Panc1 (cell line): ENCODE results near the gene CAST. TPM values are rescaled to one million over a fixed set of nuclear protein-coding genes. Genes with fewer than 3 reads are reported as not detected.

Source experiments
- ATAC-seq: fragments of 200-7000 bp; cut with Tn5 transposase; 2 replicates; pipeline ENCODE4 v1.9.1; 2020; ENCODE audit warnings: mild to moderate bottlenecking, moderate library complexity
- BruUV-seq: library from RNA; stranded (reverse); fragments of 400-500 nt; replicated peaks from 2 replicates; lab custom pipeline; 2021; lab: Mats Ljungman, UMichigan
- CTCF ChIA-PET: fragments of 300-600 bp; sonication (Branson Sonifier 250); formaldehyde crosslinking; loops from one replicate; lab custom pipeline; 2022; ENCODE audit warnings: antibody characterized with exemption; lab: Charles Lee
- POLR2A ChIA-PET: fragments of 300-600 bp; sonication (Branson Sonifier 250); formaldehyde crosslinking; loops from one replicate; lab custom pipeline; 2022; ENCODE audit warnings: antibody characterized with exemption; lab: Charles Lee
- DNase-seq: peaks from one replicate; pipeline ENCODE4 v3.0.0-alpha.2; 2010; ENCODE audit warnings: low read depth, low spot score
- H3K27ac ChIP-seq: 2 replicates; pipeline ENCODE4 v1.5.1; 2011; ENCODE audit warnings: mild to moderate bottlenecking, low read length, inconsistent platforms
- H3K27me3 ChIP-seq: fragments of 200-500 bp; sonication (Bioruptor generic); 2 replicates; pipeline ENCODE4 v1.6.0; 2014; ENCODE audit warnings: low read length, inconsistent platforms; ENCODE audit not compliant: control insufficient read depth, insufficient read depth
- H3K36me3 ChIP-seq: fragments of 200-500 bp; sonication (Bioruptor generic); 2 replicates; pipeline ENCODE4 v1.5.1; 2014; ENCODE audit warnings: inconsistent platforms, mild to moderate bottlenecking, low read length, moderate library complexity; ENCODE audit not compliant: control insufficient read depth, insufficient read depth
- H3K4me1 ChIP-seq: 2 replicates; pipeline ENCODE4 v1.5.1; 2011; ENCODE audit warnings: inconsistent platforms, mild to moderate bottlenecking, low read length, moderate library complexity; ENCODE audit not compliant: control insufficient read depth, insufficient read depth
- H3K4me3 ChIP-seq, 2 experiments: 2 replicates each; pipeline ENCODE4 v1.5.1; 2011 to 2012; ENCODE audit warnings: low read depth in 2 of 2, low read length in 2 of 2, mild to moderate bottlenecking in 2 of 2, inconsistent platforms in 1 of 2, moderate library complexity in 1 of 2
- H3K9me3 ChIP-seq: fragments of 200-500 bp; sonication (Bioruptor generic); 2 replicates; pipeline ENCODE4 v1.5.1; 2014; ENCODE audit warnings: low read depth, mild to moderate bottlenecking, inconsistent platforms, low read length, moderate library complexity; ENCODE audit not compliant: control insufficient read depth, insufficient read depth
- POLR2AphosphoS5 ChIP-seq: IDR thresholded peaks from 2 replicates; pipeline ENCODE4 v1.6.1; 2012; ENCODE audit warnings: mild to moderate bottlenecking, low read depth, low read length, moderate library complexity
- SIN3A ChIP-seq: IDR thresholded peaks from 2 replicates; pipeline ENCODE4 v1.6.1; 2012; ENCODE audit warnings: low read depth, mild to moderate bottlenecking, low read length, moderate library complexity, borderline replicate concordance; ENCODE audit not compliant: insufficient read depth
- TCF7L2 ChIP-seq: IDR thresholded peaks from 2 replicates; pipeline ENCODE4 v1.6.1; 2011; ENCODE audit warnings: mild to moderate bottlenecking, low read depth, low read length, inconsistent platforms
- in situ Hi-C: cut with HindIII; loops from 2 replicates; pipeline ENCODE4 v1.10.0; 2016; ENCODE audit warnings: low sequenced_read_pairs, low pct_unique_long_range_greater_than_20kb
- intact Hi-C: fragments of 100-400 bp; cut with micrococcal nuclease; formaldehyde crosslinking; loops from one replicate; pipeline ENCODE4 v1.10.0; 2022; ENCODE audit not compliant: unreplicated experiment
- total RNA-seq: library from RNA; stranded (reverse); gene quantifications from one replicate; pipeline ENCODE4 v1.2.1, GENCODE V29; 2021; ENCODE audit not compliant: unreplicated experiment
- TF ChIP-seq, protein P1 (sequence below), 2 experiments: IDR thresholded peaks; 2 replicates each; pipeline ENCODE4 v1.6.1; 2011 to 2012; ENCODE audit warnings: low read depth in 2 of 2, control low read depth in 1 of 2, low read length in 1 of 2, mild to moderate bottlenecking in 1 of 2, moderate library complexity in 1 of 2; ENCODE audit not compliant: insufficient read depth in 1 of 2
- TF ChIP-seq, protein P2 (sequence below): fragments of 450-650 bp; IDR thresholded peaks from 2 replicates; pipeline ENCODE4 v1.5.1; 2017; ENCODE audit warnings: mild to moderate bottlenecking

The CAST gene
- total RNA-seq, 1 experiment from 2014 or later = 212 TPM

DNA sequence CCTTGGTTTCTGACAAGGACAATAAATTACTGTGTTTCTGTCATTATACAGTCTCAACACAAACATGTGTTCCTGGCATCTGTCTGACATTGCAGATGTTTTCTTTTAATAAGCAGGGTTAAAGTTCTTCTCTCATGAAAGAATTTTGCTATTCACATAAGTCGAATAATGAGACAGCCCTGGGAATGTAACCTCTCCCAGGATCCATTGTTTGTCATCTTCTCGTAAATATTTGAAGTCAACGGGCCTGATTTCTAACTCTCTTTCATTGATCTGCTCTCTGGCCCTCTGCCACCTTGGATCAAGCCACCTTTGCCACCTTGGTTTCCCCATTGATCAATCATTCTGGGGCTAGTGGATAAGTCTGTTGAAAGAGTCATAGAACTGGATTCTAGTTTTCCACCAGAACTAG, 12.9 kb upstream of the CAST start:
- Histone ChIP-seq H3K9me3 (no peaks in the 10 kb centered on the region), H3K4me1 (no peaks in the 10 kb centered on the region), H3K4me3 (no peak overlapping the region), H3K27ac (no peak overlapping the region), H3K36me3 (no peaks in the 10 kb centered on the region), H3K27me3 (no peaks in the 10 kb centered on the region; the same call in 1 of the 2 replicates)
- in situ Hi-C loops = no loop called here
- no TSS peak for BruUV-seq
- DNase-seq (no peak), ATAC-seq (no peak)
- CTCF ChIA-PET = no interaction called here
- POLR2A ChIA-PET = no interaction called here
- intact Hi-C loops = no loop called here
- TF ChIP-seq, protein P1, sequence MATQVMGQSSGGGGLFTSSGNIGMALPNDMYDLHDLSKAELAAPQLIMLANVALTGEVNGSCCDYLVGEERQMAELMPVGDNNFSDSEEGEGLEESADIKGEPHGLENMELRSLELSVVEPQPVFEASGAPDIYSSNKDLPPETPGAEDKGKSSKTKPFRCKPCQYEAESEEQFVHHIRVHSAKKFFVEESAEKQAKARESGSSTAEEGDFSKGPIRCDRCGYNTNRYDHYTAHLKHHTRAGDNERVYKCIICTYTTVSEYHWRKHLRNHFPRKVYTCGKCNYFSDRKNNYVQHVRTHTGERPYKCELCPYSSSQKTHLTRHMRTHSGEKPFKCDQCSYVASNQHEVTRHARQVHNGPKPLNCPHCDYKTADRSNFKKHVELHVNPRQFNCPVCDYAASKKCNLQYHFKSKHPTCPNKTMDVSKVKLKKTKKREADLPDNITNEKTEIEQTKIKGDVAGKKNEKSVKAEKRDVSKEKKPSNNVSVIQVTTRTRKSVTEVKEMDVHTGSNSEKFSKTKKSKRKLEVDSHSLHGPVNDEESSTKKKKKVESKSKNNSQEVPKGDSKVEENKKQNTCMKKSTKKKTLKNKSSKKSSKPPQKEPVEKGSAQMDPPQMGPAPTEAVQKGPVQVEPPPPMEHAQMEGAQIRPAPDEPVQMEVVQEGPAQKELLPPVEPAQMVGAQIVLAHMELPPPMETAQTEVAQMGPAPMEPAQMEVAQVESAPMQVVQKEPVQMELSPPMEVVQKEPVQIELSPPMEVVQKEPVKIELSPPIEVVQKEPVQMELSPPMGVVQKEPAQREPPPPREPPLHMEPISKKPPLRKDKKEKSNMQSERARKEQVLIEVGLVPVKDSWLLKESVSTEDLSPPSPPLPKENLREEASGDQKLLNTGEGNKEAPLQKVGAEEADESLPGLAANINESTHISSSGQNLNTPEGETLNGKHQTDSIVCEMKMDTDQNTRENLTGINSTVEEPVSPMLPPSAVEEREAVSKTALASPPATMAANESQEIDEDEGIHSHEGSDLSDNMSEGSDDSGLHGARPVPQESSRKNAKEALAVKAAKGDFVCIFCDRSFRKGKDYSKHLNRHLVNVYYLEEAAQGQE (IDR thresholded peaks at IDR 0.05; ENCODE audit: insufficient read depth in 1 of 2, low read depth in 2 of 2, low read length in 1 of 2) = no peak

DNA sequence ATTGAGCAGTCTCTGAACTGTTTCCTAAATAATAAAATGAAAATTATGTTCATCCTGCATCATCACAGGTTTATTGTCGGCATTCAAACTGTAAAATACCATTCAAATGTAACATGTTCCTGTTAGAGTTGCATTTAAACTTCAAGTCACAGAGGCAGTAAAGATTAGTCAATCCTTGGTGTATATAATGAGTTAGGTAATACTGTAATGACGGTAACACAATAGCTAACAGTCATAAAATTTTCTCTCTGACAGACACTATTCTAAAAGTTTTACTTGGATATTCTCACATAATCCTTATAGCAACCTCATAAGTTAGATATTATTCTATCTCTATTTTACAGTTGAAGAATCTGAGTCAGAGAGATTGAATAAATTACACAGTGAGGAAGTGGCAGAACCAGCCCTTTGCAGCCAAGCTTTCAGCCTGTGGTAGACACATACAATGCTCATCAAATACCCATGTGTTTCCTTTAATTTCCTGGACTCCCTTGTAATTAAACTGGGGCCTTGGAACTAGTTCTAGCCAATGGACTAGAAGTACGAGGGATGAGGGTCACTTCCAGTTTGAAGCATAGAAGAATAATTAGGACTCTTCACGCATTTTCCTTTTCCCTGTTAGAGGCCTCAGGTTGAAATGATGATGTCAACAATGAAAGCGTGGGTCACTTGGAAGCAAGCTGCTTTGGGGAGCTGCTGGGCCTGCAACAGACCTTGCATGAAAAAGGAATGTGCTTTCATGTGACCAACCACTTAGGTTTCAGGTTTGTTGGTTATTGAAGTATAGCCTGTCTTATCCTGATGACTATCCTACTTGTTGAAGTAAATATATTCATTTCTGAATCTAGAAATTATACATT, 12.3 kb upstream of the CAST start:
- POLR2A ChIA-PET = no interaction called here
- no peak for DNase-seq
- intact Hi-C loops = no loop called here

More for the DNA sequence above, 12.3 kb upstream of the CAST start:
- no peak for ATAC-seq
- Histone ChIP-seq H3K36me3 (no peaks in the 10 kb centered on the region), H3K27ac (no peak overlapping the region), H3K4me1 (no peaks in the 10 kb centered on the region), H3K4me3 (no peak overlapping the region), H3K27me3 (no peaks in the 10 kb centered on the region; the same call in 1 of the 2 replicates), H3K9me3 (no peaks in the 10 kb centered on the region)
- CTCF ChIA-PET = no interaction called here
- BruUV-seq = no TSS peak
- no peak for TF ChIP-seq TCF7L2
- no peak for TF ChIP-seq SIN3A
- TF ChIP-seq POLR2AphosphoS5 = no peak
- TF ChIP-seq, protein P1 (IDR thresholded peaks at IDR 0.05; ENCODE audit: insufficient read depth in 1 of 2, low read depth in 2 of 2, low read length in 1 of 2) = no peak
- TF ChIP-seq, protein P2, sequence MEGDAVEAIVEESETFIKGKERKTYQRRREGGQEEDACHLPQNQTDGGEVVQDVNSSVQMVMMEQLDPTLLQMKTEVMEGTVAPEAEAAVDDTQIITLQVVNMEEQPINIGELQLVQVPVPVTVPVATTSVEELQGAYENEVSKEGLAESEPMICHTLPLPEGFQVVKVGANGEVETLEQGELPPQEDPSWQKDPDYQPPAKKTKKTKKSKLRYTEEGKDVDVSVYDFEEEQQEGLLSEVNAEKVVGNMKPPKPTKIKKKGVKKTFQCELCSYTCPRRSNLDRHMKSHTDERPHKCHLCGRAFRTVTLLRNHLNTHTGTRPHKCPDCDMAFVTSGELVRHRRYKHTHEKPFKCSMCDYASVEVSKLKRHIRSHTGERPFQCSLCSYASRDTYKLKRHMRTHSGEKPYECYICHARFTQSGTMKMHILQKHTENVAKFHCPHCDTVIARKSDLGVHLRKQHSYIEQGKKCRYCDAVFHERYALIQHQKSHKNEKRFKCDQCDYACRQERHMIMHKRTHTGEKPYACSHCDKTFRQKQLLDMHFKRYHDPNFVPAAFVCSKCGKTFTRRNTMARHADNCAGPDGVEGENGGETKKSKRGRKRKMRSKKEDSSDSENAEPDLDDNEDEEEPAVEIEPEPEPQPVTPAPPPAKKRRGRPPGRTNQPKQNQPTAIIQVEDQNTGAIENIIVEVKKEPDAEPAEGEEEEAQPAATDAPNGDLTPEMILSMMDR = no peak
- in situ Hi-C loops = no loop called here
